ENCODE results near the gene MMP3.
A peak's percentile ranks its signal among the peaks of the same experiment; 100 is the strongest.

MMP3 gene

GRCh38 chr11:102831489-102832440 is 11.6 kb downstream of the MMP3 start:
- peak overlapping the region; percentile 17 to 24 for H3K4me3 ChIP-seq (ENCODE audit: low read depth in 1 of 2, low read length in 2 of 2)
- no peak overlapping the region for H3K27ac ChIP-seq (ENCODE audit: low read depth, low read length)
- H3K9me3 ChIP-seq (ENCODE audit: low read length) = no peaks in the 10 kb centered on the region
- H3K4me1 ChIP-seq (ENCODE audit: insufficient read depth, low read length) = peaks cover 8% of the 10 kb centered on the region
- no peaks in the 10 kb centered on the region for H3K36me3 ChIP-seq (ENCODE audit: insufficient read depth, low read length)
- H3K9ac ChIP-seq (ENCODE audit: low read length) = no peak overlapping the region
- no peaks in the 10 kb centered on the region for H3K27me3 ChIP-seq (ENCODE audit: control insufficient read depth in 1 of 2, insufficient read depth in 2 of 2, low read length in 2 of 2)

GRCh38 chr11:102831128-102831488 is 12.3 kb downstream of the MMP3 start:
- Histone ChIP-seq H3K4me3 (ENCODE audit: low read depth in 1 of 2, low read length in 2 of 2) (peak overlapping the region in 1 of 2 donors; percentile 17), H3K36me3 (ENCODE audit: insufficient read depth, low read length) (no peaks in the 10 kb centered on the region), H3K4me1 (ENCODE audit: insufficient read depth, low read length) (peaks cover 7% of the 10 kb centered on the region), H3K9me3 (ENCODE audit: low read length) (no peaks in the 10 kb centered on the region), H3K9ac (ENCODE audit: low read length) (no peak overlapping the region), H3K27me3 (ENCODE audit: control insufficient read depth in 1 of 2, insufficient read depth in 2 of 2, low read length in 2 of 2) (no peaks in the 10 kb centered on the region), H3K27ac (ENCODE audit: low read depth, low read length) (no peak overlapping the region)

DNA sequence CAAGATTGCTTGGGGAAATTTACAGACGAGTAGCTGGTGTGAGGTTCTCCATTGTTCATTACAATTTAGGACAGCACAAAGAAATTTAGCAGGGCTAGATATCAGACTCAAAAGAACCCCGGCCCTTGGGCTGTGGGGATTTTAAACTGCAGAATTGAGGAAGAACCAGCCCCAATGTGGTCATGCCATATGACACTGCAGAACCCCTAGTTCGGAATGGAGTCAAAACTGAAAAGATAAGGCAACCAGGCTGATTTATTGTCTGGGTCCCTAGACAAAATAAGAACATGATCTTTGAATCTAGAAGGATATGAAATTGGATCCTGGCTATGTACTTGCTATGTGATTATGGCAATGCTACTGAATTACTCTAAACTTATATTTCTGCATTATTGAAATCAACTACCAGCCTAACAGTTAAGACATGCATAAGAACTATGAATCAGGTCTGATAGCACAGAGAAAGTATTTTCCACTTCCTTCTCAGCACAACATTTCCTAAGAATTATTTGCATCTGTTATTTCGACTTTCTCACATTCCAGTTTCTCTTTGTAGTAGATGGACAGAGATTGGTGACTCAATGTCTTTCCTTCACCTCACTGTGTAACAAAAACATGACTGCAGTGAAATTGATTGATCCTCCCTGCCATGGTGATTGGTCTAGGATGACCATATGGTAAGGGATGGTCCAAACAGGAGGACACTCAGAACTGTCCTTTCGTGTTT is 13.2 kb downstream of the MMP3 start:
- Histone ChIP-seq H3K27me3 (ENCODE audit: control insufficient read depth in 1 of 2, insufficient read depth in 2 of 2, low read length in 2 of 2) (no peaks in the 10 kb centered on the region), H3K9ac (ENCODE audit: low read length) (no peak overlapping the region), H3K4me3 (ENCODE audit: low read depth in 1 of 2, low read length in 2 of 2) (no peak overlapping the region), H3K9me3 (ENCODE audit: low read length) (no peaks in the 10 kb centered on the region), H3K27ac (ENCODE audit: low read depth, low read length) (no peak overlapping the region), H3K4me1 (ENCODE audit: insufficient read depth, low read length) (no peaks in the 10 kb centered on the region), H3K36me3 (ENCODE audit: insufficient read depth, low read length) (no peaks in the 10 kb centered on the region)

GRCh38 chr11:102829316-102830000 is 14.0 kb downstream of the MMP3 start:
- H3K27ac ChIP-seq (ENCODE audit: low read depth, low read length) = no peak overlapping the region

GRCh38 chr11:102824556-102824955 is 18.9 kb downstream of the MMP3 start:
- Histone ChIP-seq H3K27ac (ENCODE audit: low read depth, low read length) (no peak overlapping the region), H3K27me3 (ENCODE audit: control insufficient read depth in 1 of 2, insufficient read depth in 2 of 2, low read length in 2 of 2) (no peaks in the 10 kb centered on the region), H3K4me1 (ENCODE audit: insufficient read depth, low read length) (no peaks in the 10 kb centered on the region), H3K4me3 (ENCODE audit: low read depth in 1 of 2, low read length in 2 of 2) (no peak overlapping the region), H3K9me3 (ENCODE audit: low read length) (no peaks in the 10 kb centered on the region), H3K9ac (ENCODE audit: low read length) (no peak overlapping the region), H3K36me3 (ENCODE audit: insufficient read depth, low read length) (no peaks in the 10 kb centered on the region)

More at GRCh38 chr11:102829316-102830000, 14.0 kb downstream of the MMP3 start:
- Histone ChIP-seq H3K9me3 (ENCODE audit: low read length) (no peaks in the 10 kb centered on the region), H3K4me1 (ENCODE audit: insufficient read depth, low read length) (no peaks in the 10 kb centered on the region), H3K9ac (ENCODE audit: low read length) (no peak overlapping the region), H3K36me3 (ENCODE audit: insufficient read depth, low read length) (no peaks in the 10 kb centered on the region), H3K27me3 (ENCODE audit: control insufficient read depth in 1 of 2, insufficient read depth in 2 of 2, low read length in 2 of 2) (no peaks in the 10 kb centered on the region), H3K4me3 (ENCODE audit: low read depth in 1 of 2, low read length in 2 of 2) (no peak overlapping the region)

DNA sequence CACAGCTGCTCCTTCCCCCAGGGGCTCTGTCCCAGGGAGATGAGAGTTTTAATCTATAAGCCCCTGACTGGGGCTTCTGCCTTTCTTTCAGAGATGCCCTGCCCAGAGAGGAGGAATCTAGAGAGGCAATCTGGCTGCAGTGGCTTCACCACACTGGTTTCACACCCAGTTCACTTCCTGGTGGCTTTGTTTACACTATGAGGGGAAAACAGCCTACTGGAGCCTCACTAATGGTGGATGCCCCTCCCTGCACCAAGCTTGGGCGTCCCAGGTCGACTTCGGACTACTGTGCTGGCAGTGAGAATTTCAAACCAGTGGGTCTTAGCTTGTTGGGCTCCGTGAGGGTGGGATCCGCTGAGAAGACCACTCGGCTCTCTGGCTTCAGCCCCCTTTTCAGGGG is 23.9 kb downstream of the MMP3 start:
- Histone ChIP-seq H3K9ac (ENCODE audit: low read length) (no peak overlapping the region), H3K27ac (ENCODE audit: low read depth, low read length) (no peak overlapping the region), H3K4me1 (ENCODE audit: insufficient read depth, low read length) (no peaks in the 10 kb centered on the region), H3K9me3 (ENCODE audit: low read length) (no peaks in the 10 kb centered on the region), H3K27me3 (ENCODE audit: control insufficient read depth in 1 of 2, insufficient read depth in 2 of 2, low read length in 2 of 2) (no peaks in the 10 kb centered on the region), H3K36me3 (ENCODE audit: insufficient read depth, low read length) (no peaks in the 10 kb centered on the region), H3K4me3 (ENCODE audit: low read depth in 1 of 2, low read length in 2 of 2) (no peak overlapping the region)

- no peaks in the 10 kb centered on the region for H3K4me1 ChIP-seq (ENCODE audit: insufficient read depth, low read length)
- no peak overlapping the region for H3K9ac ChIP-seq (ENCODE audit: low read length)
- H3K27ac ChIP-seq (ENCODE audit: low read depth, low read length) = no peak overlapping the region
- no peaks in the 10 kb centered on the region for H3K9me3 ChIP-seq (ENCODE audit: low read length)
- H3K36me3 ChIP-seq (ENCODE audit: insufficient read depth, low read length) = no peaks in the 10 kb centered on the region
- H3K27me3 ChIP-seq (ENCODE audit: control insufficient read depth in 1 of 2, insufficient read depth in 2 of 2, low read length in 2 of 2) = no peaks in the 10 kb centered on the region
- no peak overlapping the region for H3K4me3 ChIP-seq (ENCODE audit: low read depth in 1 of 2, low read length in 2 of 2)
Observed at GRCh38 chr11:102813484-102813883, 29.9 kb downstream of the MMP3 start.

DNA sequence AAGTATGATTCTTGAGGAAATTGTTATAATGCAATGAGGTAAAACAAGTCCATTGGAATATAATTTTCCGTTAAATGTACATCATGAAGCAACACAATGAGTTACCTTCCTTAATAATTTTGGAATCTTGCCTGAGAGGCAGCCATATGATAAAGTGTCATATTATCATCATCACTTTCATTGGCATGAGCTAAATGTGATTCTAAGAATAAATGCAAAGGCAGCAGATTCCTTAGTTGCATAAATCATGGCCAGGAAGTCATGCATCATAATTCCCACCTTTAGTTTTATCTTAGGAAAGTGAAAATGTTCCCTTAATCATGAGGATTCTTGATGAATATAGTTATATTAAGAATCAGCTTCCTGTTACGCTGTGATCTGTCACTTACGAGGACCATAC is 31.2 kb downstream of the MMP3 start:
- no peaks in the 10 kb centered on the region for H3K36me3 ChIP-seq (ENCODE audit: insufficient read depth, low read length)
- H3K27ac ChIP-seq (ENCODE audit: low read depth, low read length) = no peak overlapping the region
- H3K9ac ChIP-seq (ENCODE audit: low read length) = no peak overlapping the region
- no peaks in the 10 kb centered on the region for H3K9me3 ChIP-seq (ENCODE audit: low read length)
- no peaks in the 10 kb centered on the region for H3K27me3 ChIP-seq (ENCODE audit: control insufficient read depth in 1 of 2, insufficient read depth in 2 of 2, low read length in 2 of 2)
- no peaks in the 10 kb centered on the region for H3K4me1 ChIP-seq (ENCODE audit: insufficient read depth, low read length)
- H3K4me3 ChIP-seq (ENCODE audit: low read depth in 1 of 2, low read length in 2 of 2) = no peak overlapping the region

DNA sequence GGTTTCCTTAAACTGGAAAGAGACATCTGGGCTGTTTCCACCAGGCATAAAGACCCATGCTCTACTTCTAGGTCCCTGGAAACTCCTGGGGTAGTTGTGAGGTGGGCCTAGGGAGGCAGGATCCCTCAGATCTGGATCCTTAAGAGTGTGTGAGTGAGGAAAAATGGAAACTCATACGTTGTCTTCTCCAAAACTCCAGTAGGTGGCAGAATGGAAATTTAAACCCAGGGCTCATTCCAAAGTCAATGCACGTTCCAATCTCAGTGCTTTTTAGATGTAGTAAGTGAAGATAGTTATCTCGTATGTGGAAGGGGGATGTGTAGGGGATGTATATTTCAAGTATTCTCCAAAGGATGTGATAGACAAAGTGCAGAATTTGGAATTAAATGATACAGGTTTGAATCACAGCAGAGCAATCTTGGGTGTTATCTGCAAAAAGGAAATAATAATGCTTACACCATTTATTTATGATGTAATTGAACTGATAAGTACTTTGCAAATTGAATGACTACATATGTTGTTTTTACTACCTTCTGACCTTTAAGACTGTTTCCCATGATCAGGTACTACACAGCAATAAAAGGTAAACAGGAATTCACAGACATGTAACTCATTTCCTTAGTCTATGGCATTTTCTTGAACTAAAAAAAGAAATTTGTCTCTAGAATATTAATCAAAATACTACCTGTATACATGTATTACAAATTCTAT is 32.3 kb downstream of the MMP3 start:
- Histone ChIP-seq H3K9ac (ENCODE audit: low read length) (no peak overlapping the region), H3K36me3 (ENCODE audit: insufficient read depth, low read length) (no peaks in the 10 kb centered on the region), H3K27ac (ENCODE audit: low read depth, low read length) (no peak overlapping the region), H3K27me3 (ENCODE audit: control insufficient read depth in 1 of 2, insufficient read depth in 2 of 2, low read length in 2 of 2) (no peaks in the 10 kb centered on the region), H3K4me3 (ENCODE audit: low read depth in 1 of 2, low read length in 2 of 2) (no peak overlapping the region), H3K9me3 (ENCODE audit: low read length) (no peaks in the 10 kb centered on the region), H3K4me1 (ENCODE audit: insufficient read depth, low read length) (no peaks in the 10 kb centered on the region)

- H3K27ac ChIP-seq (ENCODE audit: low read depth, low read length) = no peak overlapping the region
- H3K9me3 ChIP-seq (ENCODE audit: low read length) = no peaks in the 10 kb centered on the region
- no peaks in the 10 kb centered on the region for H3K27me3 ChIP-seq (ENCODE audit: control insufficient read depth in 1 of 2, insufficient read depth in 2 of 2, low read length in 2 of 2)
Observed at GRCh38 chr11:102809971-102810370, 33.4 kb downstream of the MMP3 start.

GRCh38 chr11:102807921-102808320 is 35.5 kb downstream of the MMP3 start:
- H3K27me3 ChIP-seq (ENCODE audit: control insufficient read depth in 1 of 2, insufficient read depth in 2 of 2, low read length in 2 of 2) = no peaks in the 10 kb centered on the region
- no peaks in the 10 kb centered on the region for H3K9me3 ChIP-seq (ENCODE audit: low read length)
- no peak overlapping the region for H3K27ac ChIP-seq (ENCODE audit: low read depth, low read length)
- no peak overlapping the region for H3K4me3 ChIP-seq (ENCODE audit: low read depth in 1 of 2, low read length in 2 of 2)
- H3K9ac ChIP-seq (ENCODE audit: low read length) = no peak overlapping the region
- no peaks in the 10 kb centered on the region for H3K4me1 ChIP-seq (ENCODE audit: insufficient read depth, low read length)
- H3K36me3 ChIP-seq (ENCODE audit: insufficient read depth, low read length) = no peaks in the 10 kb centered on the region

More at GRCh38 chr11:102809971-102810370, 33.4 kb downstream of the MMP3 start:
- Histone ChIP-seq H3K4me3 (ENCODE audit: low read depth in 1 of 2, low read length in 2 of 2) (no peak overlapping the region), H3K36me3 (ENCODE audit: insufficient read depth, low read length) (no peaks in the 10 kb centered on the region), H3K4me1 (ENCODE audit: insufficient read depth, low read length) (no peaks in the 10 kb centered on the region), H3K9ac (ENCODE audit: low read length) (no peak overlapping the region)

Measured in muscle layer of colon (tissue), 2 donors.